ENCODE results near the gene HS3ST5. TPM values are rescaled to one million over a fixed set of nuclear protein-coding genes. Genes with fewer than 3 reads are reported as not detected.

HS3ST5 gene
- total and polyA plus RNA-seq, 2 experiments from 2014 or later, result not detected

DNA sequence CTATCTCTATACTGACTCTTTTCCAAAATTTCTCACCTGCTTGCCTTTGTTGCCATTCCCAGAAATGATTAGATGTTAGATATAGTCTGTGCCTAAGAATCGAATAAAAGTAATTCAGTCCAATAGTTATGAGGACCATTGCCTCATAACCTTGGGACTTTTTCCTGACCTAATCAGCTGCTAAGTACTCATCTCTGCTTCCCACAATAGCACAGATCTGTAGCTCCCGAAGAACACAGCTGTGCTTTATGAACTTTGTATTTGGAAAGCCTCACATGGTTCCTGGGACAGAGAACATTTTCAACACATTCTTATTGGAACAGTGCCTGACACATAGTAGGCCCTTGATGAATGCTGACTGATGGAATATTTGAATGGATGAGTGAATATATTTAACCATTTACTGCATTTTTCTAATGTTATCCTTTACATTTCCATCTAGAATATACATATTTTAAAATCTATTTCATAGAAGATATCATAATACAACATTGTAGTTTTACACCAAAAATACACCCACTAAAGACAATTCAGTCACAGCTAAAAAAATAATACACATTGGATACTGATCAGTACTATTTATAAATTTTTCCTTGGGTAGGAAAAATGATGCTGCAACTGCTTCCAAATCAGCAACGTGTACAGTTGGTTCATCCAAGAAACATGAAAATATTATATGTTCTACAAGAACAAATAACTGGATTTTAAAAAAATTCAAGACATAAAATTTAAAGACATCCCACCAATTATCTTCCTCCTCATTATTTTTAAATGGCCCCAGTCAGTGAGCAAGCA, 53.9 kb downstream of the HS3ST5 start:
- no peak for TF ChIP-seq EZH2 (IDR thresholded peaks at IDR 0.05; ENCODE audit: insufficient read depth, poor library complexity, severe bottlenecking)
- no peak for TF ChIP-seq EZH2phosphoT487 (IDR thresholded peaks at IDR 0.05; ENCODE audit: insufficient read depth, low read depth)
- H3K9me3 ChIP-seq (ENCODE audit: low read depth), result no peaks in the 10 kb centered on the region
- H3K27me3 ChIP-seq (replicated peaks; ENCODE audit: insufficient read depth), result peaks cover 8% of the 10 kb centered on the region; the same call in 1 of the 2 replicates
- no peak for DNase-seq
- H3K9ac ChIP-seq, result no peak overlapping the region
- in situ Hi-C loops (cut with MboI), result loop anchor here (25.0 kb wide), 1 partner anchor 302 kb away; no protein-coding TSS in a partner anchor
- H3K79me2 ChIP-seq (ENCODE audit: insufficient read depth), result no peaks in the 10 kb centered on the region
- H3K27ac ChIP-seq, result no peak overlapping the region
- H3K9me2 ChIP-seq (ENCODE audit: insufficient read depth), result no peaks in the 10 kb centered on the region
- H3K36me3 ChIP-seq (ENCODE audit: low read depth), result no peaks in the 10 kb centered on the region
- H4K20me1 ChIP-seq (ENCODE audit: insufficient read depth), result no peaks in the 10 kb centered on the region
- WGBS, 2 experiments (ENCODE audit: low coverage in 1 of 2, low lambda C conversion rate in 2 of 2, missing lambda C conversion rate in 2 of 2), result 38% methylated on average over 3 of the region's 3 CpGs
- H3F3A ChIP-seq (ENCODE audit: insufficient read depth), result no peaks in the 10 kb centered on the region
- H3K4me2 ChIP-seq (ENCODE audit: unreplicated experiment), result no peak overlapping the region
- no peak overlapping the region for H2AFZ ChIP-seq
- H3K4me3 ChIP-seq, result no peak overlapping the region
- H3K4me1 ChIP-seq (ENCODE audit: insufficient read depth), result no peaks in the 10 kb centered on the region

DNA sequence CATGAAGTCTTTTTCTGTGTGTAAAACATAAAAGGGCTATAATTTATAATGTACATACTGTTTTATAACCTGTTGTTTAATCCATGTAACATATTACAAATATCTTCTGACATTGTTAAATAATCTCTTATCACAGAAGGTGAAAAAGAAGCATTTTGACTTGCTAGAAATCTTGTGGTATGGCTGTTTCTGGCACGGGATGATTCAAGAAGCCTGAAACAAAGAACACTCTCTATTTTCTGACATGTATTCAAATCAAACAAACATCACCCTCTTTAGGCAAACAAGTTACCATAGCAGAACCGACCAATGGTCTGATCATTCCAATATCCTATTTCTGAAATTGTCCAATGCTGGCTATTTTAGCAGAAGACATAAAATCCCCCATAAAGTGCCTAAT, 55.4 kb downstream of the HS3ST5 start:
- Histone ChIP-seq H3K4me1 (ENCODE audit: insufficient read depth) (no peaks in the 10 kb centered on the region), H3K79me2 (ENCODE audit: insufficient read depth) (no peaks in the 10 kb centered on the region), H4K20me1 (ENCODE audit: insufficient read depth) (no peaks in the 10 kb centered on the region), H3K9me2 (ENCODE audit: insufficient read depth) (no peaks in the 10 kb centered on the region), H3K4me3 (no peak overlapping the region), H3K36me3 (ENCODE audit: low read depth) (no peaks in the 10 kb centered on the region), H2AFZ (no peak overlapping the region), H3K9ac (no peak overlapping the region), H3F3A (ENCODE audit: insufficient read depth) (no peaks in the 10 kb centered on the region), H3K9me3 (ENCODE audit: low read depth) (no peaks in the 10 kb centered on the region), H3K27me3 (replicated peaks; ENCODE audit: insufficient read depth) (peaks cover 8% of the 10 kb centered on the region; the same call in 1 of the 2 replicates), H3K4me2 (ENCODE audit: unreplicated experiment) (no peak overlapping the region), H3K27ac (no peak overlapping the region)
- TF ChIP-seq EZH2phosphoT487 (IDR thresholded peaks at IDR 0.05; ENCODE audit: insufficient read depth, low read depth), result no peak
- TF ChIP-seq EZH2 (IDR thresholded peaks at IDR 0.05; ENCODE audit: insufficient read depth, poor library complexity, severe bottlenecking), result no peak
- WGBS, 2 experiments (ENCODE audit: low coverage in 1 of 2, low lambda C conversion rate in 2 of 2, missing lambda C conversion rate in 2 of 2), result 26 to 34% methylated on average over 2 of the region's 2 CpGs
- DNase-seq, result no peak
- in situ Hi-C loops (cut with MboI), result loop anchor here (25.0 kb wide), 1 partner anchor 300 kb away; no protein-coding TSS in a partner anchor

DNA sequence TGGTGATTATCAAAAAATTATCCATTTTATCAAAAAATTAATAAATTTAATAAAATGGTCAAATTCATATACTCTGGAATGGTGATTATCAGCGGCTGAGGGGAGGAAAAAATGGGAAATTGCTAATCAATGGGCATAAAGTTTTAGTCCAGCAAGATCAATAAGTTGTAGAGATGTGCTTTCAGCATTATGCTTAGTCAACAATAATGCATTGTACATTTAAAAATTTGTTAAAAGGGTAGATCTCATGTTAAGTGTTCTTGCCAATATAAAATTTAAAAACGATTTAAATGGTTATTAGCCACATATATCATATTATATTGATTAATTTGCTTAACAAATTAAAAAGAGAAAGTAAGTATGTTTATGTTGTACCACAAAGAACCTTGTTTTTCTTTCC, 56.6 kb downstream of the HS3ST5 start:
- TF ChIP-seq EZH2 (IDR thresholded peaks at IDR 0.05; ENCODE audit: insufficient read depth, poor library complexity, severe bottlenecking), result no peak
- TF ChIP-seq EZH2phosphoT487 (IDR thresholded peaks at IDR 0.05; ENCODE audit: insufficient read depth, low read depth), result no peak
- 21 to 22% methylated on average over 2 of the region's 2 CpGs for WGBS, 2 experiments (ENCODE audit: low coverage in 1 of 2, low lambda C conversion rate in 2 of 2, missing lambda C conversion rate in 2 of 2)
- Histone ChIP-seq H4K20me1 (ENCODE audit: insufficient read depth) (no peaks in the 10 kb centered on the region), H3K27ac (no peak overlapping the region), H3K4me3 (no peak overlapping the region), H3K4me1 (ENCODE audit: insufficient read depth) (no peaks in the 10 kb centered on the region), H3K36me3 (ENCODE audit: low read depth) (no peaks in the 10 kb centered on the region), H3K9me3 (ENCODE audit: low read depth) (no peaks in the 10 kb centered on the region), H3K79me2 (ENCODE audit: insufficient read depth) (no peaks in the 10 kb centered on the region), H3F3A (ENCODE audit: insufficient read depth) (no peaks in the 10 kb centered on the region), H3K4me2 (ENCODE audit: unreplicated experiment) (no peak overlapping the region), H2AFZ (no peak overlapping the region), H3K27me3 (replicated peaks; ENCODE audit: insufficient read depth) (peaks cover 8% of the 10 kb centered on the region; the same call in 1 of the 2 replicates), H3K9me2 (ENCODE audit: insufficient read depth) (no peaks in the 10 kb centered on the region), H3K9ac (no peak overlapping the region)
- in situ Hi-C loops (cut with MboI), result loop anchor here (25.0 kb wide), 1 partner anchor 299 kb away; no protein-coding TSS in a partner anchor
- no peak for DNase-seq

DNA sequence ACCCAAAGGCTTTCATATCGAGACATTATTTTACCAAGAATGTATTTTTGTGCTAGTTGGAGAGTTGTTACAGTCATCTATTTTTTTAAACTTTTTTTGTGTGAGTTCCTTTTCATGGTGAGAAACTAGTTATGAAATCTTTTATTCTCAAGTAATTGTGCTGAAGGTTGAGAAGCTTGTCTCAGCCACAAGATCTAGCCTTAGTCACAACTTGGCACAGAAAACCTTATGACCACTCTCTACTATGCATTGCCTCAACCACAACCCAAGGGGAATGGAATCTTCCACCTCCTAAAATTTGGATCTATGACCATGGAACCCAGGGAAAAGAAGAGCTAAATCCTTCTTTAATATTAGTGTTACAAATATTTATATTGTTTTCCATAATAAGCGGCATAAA, 58.5 kb downstream of the HS3ST5 start:
- in situ Hi-C loops (cut with MboI), result loop anchor here (25.0 kb wide), 1 partner anchor 297 kb away; no protein-coding TSS in a partner anchor
- H3K9me2 ChIP-seq (ENCODE audit: insufficient read depth), result no peaks in the 10 kb centered on the region
- H4K20me1 ChIP-seq (ENCODE audit: insufficient read depth), result no peaks in the 10 kb centered on the region
- H3K9ac ChIP-seq, result no peak overlapping the region
- 75 to 81% methylated on average over 2 of the region's 2 CpGs for WGBS, 2 experiments (ENCODE audit: low coverage in 1 of 2, low lambda C conversion rate in 2 of 2, missing lambda C conversion rate in 2 of 2)
- H3K79me2 ChIP-seq (ENCODE audit: insufficient read depth), result no peaks in the 10 kb centered on the region
- no peak overlapping the region for H3K27ac ChIP-seq
- H3K4me3 ChIP-seq, result no peak overlapping the region
- no peak overlapping the region for H2AFZ ChIP-seq
- H3F3A ChIP-seq (ENCODE audit: insufficient read depth), result no peaks in the 10 kb centered on the region
- peaks cover 8% of the 10 kb centered on the region; the same call in 1 of the 2 replicates for H3K27me3 ChIP-seq (replicated peaks; ENCODE audit: insufficient read depth)
- no peaks in the 10 kb centered on the region for H3K36me3 ChIP-seq (ENCODE audit: low read depth)
- no peak overlapping the region for H3K4me2 ChIP-seq (ENCODE audit: unreplicated experiment)
- no peaks in the 10 kb centered on the region for H3K4me1 ChIP-seq (ENCODE audit: insufficient read depth)
- no peaks in the 10 kb centered on the region for H3K9me3 ChIP-seq (ENCODE audit: low read depth)
- TF ChIP-seq EZH2 (IDR thresholded peaks at IDR 0.05; ENCODE audit: insufficient read depth, poor library complexity, severe bottlenecking) (no peak), EZH2phosphoT487 (IDR thresholded peaks at IDR 0.05; ENCODE audit: insufficient read depth, low read depth) (no peak)
- DNase-seq, result peak; percentile 33

All from GM23248 (cell line).